ENCODE data around the gene SURF2.

Gene SURF2

GRCh38 chr9:133406480-133407307 is 50.3 kb downstream of the SURF2 start:
- peak; percentile 42 to 78 for DNase-seq
- intact Hi-C loops (cut with DNase I; ENCODE audit: low total_unique reads): no loop called here
- Histone ChIP-seq H3K36me3 (peaks cover 32 to 100% (median 62%) of the 10 kb centered on the region in 3 donors), H3K27me3 (no peaks in the 10 kb centered on the region), H3K4me1 (no peaks in the 10 kb centered on the region), H3K9me3 (no peaks in the 10 kb centered on the region), H3K4me3 (no peak overlapping the region), H3K27ac (no peak overlapping the region)
- peak; percentile 78 to 85 for TF ChIP-seq CTCF (IDR thresholded peaks at IDR 0.05)

GRCh38 chr9:133408042-133408441 is 51.7 kb downstream of the SURF2 start:
- Histone ChIP-seq H3K27ac (no peak overlapping the region), H3K9me3 (no peaks in the 10 kb centered on the region), H3K4me1 (no peaks in the 10 kb centered on the region), H3K4me3 (no peak overlapping the region), H3K27me3 (no peaks in the 10 kb centered on the region), H3K36me3 (peaks cover 45 to 100% (median 75%) of the 10 kb centered on the region in 3 donors)
- DNase-seq: no peak
- TF ChIP-seq CTCF (IDR thresholded peaks at IDR 0.05): no peak
- intact Hi-C loops (cut with DNase I; ENCODE audit: low total_unique reads): loop anchor here (1.0 kb wide), 1 partner anchor 77 kb away; no protein-coding TSS in a partner anchor

Measured in tibial artery (tissue), 4 donors.